ENCODE measurements around the gene SEMA5A.

SEMA5A gene

DNA sequence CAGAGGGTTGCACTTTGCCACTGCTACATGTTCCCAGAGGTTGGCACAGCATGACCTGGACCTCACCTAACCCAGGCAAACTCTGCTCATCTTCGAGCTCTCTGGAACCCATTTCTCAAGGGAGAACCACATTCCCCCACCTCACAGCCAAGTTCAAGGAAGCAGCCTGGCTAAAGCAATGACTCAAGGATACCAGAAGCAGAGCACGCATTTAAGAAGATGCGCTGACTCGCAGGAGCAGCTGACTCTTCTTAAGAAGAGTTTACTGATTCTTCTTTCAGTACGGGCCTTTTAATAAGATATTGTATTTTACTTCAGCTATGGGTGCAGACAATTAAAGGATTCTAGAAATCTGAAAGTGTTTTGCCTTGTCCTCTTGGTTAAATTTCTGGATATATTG lies 4.1 kb upstream of the SEMA5A start:
- no peak for FAIRE-seq

GRCh38 chr5:9547122-9547947 lies 1.5 kb upstream of the SEMA5A start:
- DNase-seq (ENCODE audit: low spot score) (peak; percentile 93), FAIRE-seq (peak; percentile 79)

More for the DNA sequence above, 4.1 kb upstream of the SEMA5A start:
- no peak for DNase-seq (ENCODE audit: low spot score)

DNA sequence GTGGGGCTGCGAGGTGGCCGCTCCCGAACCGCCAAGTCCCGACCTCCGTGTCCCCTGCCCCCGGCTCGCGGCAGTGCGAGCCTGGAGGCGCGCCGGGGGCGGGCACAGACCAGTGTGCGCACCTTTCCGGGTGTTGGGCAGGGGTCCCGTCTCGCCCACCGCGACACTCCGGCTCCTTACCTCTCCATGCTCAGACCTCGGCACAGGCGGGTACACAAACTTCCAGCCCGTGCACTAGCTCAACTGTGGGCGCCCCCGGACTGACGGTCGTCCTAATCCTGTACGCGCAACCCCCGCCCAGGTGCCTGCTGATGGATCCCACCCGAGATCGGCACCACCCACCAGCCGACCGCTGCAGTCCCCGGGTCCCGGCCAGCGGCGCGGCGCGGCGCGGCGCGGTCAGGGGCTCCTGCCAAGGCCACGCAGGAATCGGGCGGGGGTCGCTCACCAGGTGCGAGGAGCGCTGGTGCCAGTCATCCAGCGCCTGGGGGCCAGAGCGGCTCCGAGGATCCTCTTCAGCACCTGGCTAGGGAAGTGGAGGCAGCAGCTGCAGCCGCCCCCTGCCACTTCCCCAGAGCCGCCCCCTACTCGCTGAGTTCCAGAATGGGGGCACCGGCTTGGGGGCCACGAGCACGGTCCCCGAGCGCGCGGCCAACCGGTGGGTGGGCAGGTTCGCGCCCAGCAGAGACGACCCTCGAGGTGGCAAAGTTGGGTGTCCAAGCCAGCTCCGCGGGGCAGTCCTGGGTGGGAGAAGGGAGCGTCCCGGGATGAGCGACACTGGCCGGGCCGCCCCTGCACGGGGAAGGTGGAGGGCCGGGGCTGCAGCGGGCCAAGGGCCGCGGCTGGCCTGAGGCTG lies 511 bp downstream of the SEMA5A start:
- no peak for FAIRE-seq
- no peak for DNase-seq (ENCODE audit: low spot score)

DNA sequence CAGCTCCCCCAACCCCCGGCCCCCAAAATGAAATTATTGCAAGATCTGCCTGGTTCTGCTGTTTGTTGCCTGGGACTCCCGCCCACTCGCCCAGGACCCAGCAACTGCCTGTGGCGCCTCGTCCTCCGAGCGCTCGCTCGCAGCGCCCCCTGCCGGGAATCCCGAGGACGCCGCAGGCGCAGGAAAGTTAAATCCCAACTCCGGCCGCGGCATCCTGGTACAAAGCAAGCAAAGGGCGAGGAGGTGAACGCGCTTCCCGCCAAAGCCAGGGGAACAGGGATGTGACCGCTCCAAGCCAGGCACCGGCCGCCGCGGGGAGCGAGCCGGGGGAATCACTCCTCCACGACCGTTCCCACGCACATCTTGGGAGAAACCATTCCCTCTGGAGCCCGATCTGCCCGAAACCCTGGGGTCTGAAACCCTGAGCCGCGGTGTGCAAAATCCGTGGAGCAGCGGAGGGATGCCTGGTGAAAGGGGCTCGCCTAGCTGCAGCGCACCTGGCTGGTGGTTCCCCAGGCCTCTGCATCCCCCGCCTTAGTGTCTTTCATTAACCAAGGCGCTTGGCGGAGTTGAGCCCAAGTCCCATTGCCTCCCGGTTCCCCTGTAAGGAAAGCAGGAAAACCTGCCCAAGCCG lies 1.3 kb downstream of the SEMA5A start:
- DNase-seq (ENCODE audit: low spot score) (peak; percentile 79), FAIRE-seq (peak; percentile 66)

GRCh38 chr5:9544056-9544455 lies 1.8 kb downstream of the SEMA5A start:
- DNase-seq (ENCODE audit: low spot score) (no peak), FAIRE-seq (no peak)

GRCh38 chr5:9543311-9543920 lies 2.5 kb downstream of the SEMA5A start:
- DNase-seq (ENCODE audit: low spot score) (no peak), FAIRE-seq (no peak)

GRCh38 chr5:9540791-9541190 lies 5.1 kb downstream of the SEMA5A start:
- DNase-seq (ENCODE audit: low spot score), result no peak
- FAIRE-seq, result no peak

DNA sequence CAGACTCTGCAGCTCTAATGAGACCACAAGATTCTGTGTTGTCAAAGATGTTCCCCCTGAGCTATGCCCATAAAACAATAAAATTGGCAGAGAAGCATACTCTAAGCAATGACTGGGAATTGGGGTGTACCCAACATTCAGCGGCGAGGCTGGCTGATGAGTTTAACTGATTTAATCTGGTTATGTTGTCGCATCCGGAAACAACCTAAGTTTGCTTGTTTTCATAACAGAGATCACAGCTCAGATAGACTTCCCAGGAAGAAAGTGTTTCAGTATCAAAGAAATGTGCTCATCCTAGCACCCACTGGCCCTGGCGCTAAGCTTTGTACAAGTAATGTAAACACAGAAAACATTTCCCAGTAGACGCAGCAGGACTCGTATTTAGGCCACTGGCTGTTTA lies 7.4 kb downstream of the SEMA5A start:
- DNase-seq (ENCODE audit: low spot score) (no peak), FAIRE-seq (no peak)

DNA sequence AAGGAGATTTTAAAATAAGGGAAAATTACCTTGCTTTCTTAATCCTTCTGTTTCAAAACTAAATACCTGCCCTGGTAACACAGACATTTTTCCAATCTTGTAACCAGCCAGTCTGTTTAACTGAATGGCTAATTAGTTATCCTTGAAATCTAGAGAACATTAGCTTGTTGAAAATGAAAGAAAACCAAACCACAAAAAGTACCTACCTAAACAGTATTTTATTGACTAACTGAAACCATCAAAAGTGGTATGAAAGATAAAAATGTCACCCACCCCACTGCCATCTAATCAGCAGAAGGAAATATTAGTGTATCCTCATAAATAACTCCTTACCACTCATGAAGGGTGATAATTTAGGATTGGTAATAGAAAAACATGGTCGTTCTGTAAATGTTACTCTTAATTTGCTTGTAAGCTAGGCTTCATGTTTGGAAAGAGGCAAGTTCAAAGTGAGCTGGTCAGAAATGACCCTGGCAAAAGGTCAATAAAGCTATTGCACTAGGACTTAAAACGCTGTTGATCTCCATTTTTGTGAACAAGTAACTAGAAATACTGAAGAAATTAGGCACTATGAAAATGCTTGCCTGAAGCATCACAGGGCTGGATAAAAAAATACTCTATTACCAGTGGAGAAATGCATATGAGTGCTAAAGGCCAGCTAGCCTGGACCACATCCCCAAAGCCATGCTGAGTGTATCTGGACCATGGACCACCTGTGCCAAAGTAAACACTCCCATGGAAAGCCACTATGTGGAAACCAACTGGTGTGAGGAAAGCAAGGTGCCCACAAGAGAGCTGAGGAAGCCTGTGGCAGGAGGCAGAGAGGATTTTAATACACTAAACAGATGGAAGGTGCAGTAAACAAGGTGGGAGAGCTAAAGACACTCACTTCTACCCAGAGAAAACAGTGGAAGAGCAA lies 8.4 kb downstream of the SEMA5A start:
- FAIRE-seq, result peak; percentile 60
- DNase-seq (ENCODE audit: low spot score), result no peak

DNA sequence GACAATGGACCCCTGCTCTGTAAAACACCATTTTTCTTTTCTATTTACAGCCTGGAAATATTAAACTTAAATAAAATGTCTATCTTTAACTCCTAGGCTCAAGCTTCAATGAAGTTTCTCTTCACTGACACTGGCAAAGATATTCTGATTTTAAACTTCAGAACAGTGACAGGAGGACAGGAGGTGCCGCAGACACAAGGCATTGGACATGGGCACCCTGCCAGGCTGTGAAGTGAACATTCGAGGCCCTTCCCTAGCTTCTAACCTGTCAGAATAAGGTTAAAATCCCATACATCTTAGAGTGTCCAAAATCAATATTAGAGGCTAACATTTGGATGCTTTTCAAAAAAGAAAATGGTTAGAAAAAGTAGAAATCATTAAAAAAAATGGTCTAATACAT lies 9.2 kb downstream of the SEMA5A start:
- no peak for FAIRE-seq
- no peak for DNase-seq (ENCODE audit: low spot score)

GRCh38 chr5:9534881-9535517 lies 10.9 kb downstream of the SEMA5A start:
- DNase-seq (ENCODE audit: low spot score), result no peak
- no peak for FAIRE-seq

- FAIRE-seq, result no peak
- no peak for DNase-seq (ENCODE audit: low spot score)
Observed at GRCh38 chr5:9533562-9534364, 12.1 kb downstream of the SEMA5A start.

DNA sequence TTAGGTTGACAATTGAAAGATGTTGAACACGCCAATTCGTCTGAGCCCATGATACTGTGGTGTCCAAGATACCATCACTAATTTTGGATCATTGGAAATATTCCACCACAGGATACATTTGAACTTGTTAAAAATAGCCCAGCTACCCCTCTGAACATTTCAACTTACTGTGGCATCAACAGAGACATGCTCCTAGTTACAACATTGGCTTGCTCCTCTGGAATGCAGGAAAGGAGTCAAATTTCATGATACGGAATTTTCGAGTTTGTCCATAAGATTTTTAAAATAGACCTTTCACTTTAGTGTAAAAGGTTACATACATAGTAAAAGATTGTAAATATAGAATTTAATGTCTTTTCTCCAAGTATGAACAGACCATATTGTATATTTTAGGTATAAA lies 12.8 kb downstream of the SEMA5A start:
- DNase-seq (ENCODE audit: low spot score) (no peak), FAIRE-seq (peak; percentile 49)

DNA sequence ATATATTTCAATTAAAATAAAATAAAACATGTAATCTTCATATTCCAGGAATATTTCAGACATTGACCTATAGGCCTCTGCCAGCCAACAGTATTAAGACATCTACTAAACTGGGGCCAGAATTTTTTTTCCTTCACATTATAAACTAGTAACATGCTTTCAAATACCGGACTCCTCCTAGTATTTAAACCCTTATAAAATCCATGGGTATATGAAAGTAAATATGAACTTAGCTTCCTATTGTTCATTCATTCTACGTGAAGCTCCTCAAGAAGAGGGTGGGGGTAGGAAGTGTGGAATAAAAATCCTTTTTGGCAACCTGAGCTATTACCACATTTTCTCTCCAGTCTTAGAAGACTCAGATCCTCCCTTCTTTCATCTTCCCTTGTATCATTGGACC lies 16.4 kb downstream of the SEMA5A start:
- no peak for FAIRE-seq
- DNase-seq (ENCODE audit: low spot score), result no peak

DNA sequence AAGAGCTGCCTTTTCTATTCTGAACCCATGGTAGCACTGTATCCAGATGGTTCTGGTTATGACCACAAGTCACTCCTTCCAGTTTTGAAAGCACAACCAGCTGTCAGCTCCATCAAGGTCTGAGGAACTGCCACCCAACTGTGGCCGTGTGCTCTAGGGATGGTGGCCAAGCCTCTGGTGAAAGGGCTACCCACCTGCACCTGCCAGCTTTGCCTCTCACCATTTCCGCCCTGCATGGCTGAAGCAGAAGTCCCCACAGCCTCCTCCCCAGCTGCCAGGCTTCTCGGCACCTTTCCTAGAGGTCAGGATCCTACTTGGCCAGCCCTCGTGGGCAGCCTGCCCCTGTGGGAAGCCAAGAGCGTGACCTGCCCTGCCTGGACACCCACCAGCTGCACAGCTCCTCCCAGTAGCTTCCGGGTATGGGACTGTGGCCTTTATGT lies 16.8 kb downstream of the SEMA5A start:
- FAIRE-seq (no peak), DNase-seq (ENCODE audit: low spot score) (no peak)

- FAIRE-seq (no peak), DNase-seq (ENCODE audit: low spot score) (no peak)
Observed at GRCh38 chr5:9524941-9525340, 20.9 kb downstream of the SEMA5A start.

DNA sequence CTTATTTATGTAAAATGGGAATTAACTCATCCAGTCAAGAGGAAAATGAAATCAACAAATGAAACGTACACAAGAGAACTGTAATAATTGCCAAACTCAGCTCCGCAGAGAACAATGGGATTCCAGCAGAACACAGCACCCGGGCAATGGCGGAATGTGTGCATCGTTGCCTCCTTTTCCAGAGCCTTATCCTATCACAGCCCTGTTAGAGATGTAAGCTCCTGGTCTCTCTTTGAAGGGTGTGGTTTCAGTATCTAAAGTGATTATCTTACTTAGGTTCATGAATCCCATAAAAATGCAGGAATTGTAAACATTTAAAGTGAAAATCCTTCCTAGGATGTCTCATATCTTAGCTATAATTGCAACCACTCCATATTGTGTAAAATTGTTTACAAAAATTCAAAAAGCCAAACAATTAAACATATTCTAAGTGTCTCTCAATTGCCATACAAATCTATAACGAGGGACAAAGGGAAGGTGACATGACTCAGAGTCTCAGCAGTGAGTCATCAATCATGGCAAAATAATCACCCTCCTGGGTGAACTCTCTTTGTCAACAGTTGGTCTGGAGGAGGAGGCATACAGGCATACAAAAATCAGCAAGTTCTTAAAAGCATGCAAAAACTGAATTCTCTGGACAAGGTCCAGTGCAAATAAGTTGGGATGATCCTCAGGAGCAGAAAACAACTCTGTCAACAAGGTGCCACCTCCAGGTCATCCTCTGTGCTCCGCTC lies 22.6 kb downstream of the SEMA5A start:
- FAIRE-seq, result peak; percentile 87
- DNase-seq (ENCODE audit: low spot score), result peak; percentile 50

DNA sequence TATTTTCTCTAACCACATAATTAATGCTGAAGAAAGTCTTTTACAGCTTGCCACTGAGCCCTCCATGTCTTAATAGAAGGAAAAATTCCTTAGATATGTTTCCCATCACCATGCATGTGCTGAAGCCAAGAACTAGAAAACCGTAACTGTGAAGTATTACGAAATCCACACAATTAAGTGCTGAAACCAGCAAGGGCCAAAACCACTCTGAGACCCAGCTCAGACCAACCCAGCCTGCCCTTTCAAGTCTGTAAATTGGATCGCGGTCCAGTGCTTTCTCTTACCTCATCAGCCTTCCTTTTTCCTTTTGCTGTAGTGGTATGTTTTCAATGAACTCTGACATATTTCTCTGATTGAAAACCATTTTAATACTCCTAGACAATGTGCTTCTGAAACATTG lies 26.3 kb downstream of the SEMA5A start:
- DNase-seq (ENCODE audit: low spot score) (peak; percentile 69), FAIRE-seq (peak; percentile 96)

All from RCC 7860 (cell line).